Activated T-cell treated with anti-CD3 and anti-CD28 coated beads, Interleukin-2, amount 50 U/mL, for 24 hours (primary cell): ENCODE measurements around the gene BCL2L1.
A peak's percentile ranks its signal among the peaks of the same experiment; 100 is the strongest.

ENCODE experiments used
- DNase-seq: peaks from one replicate; pipeline ENCODE4 v3.0.0-alpha.2; 2020
- H3K27ac Mint-ChIP-seq: 2 replicates; pipeline ENCODE4 v1.8.0; 2020; ENCODE audit warnings: mild to moderate bottlenecking, mixed read lengths
- H3K27me3 Mint-ChIP-seq: 2 replicates; pipeline ENCODE4 v1.8.0; 2020; ENCODE audit warnings: mixed read lengths
- H3K36me3 Mint-ChIP-seq: 2 replicates; pipeline ENCODE4 v1.8.0; 2020; ENCODE audit warnings: low read depth, mixed read lengths
- H3K4me1 Mint-ChIP-seq: 2 replicates; pipeline ENCODE4 v1.8.0; 2020; ENCODE audit warnings: low read depth, mixed read lengths
- H3K4me3 Mint-ChIP-seq: 2 replicates; pipeline ENCODE4 v1.8.0; 2020; ENCODE audit warnings: mild to moderate bottlenecking, moderate library complexity, mixed read lengths
- H3K9me3 Mint-ChIP-seq: 2 replicates; pipeline ENCODE4 v1.8.0; 2020; ENCODE audit warnings: mixed read lengths

BCL2L1 gene

GRCh38 chr20:31746068-31746878 lies 23.6 kb upstream of the BCL2L1 start:
- peaks cover 62% of the 10 kb centered on the region for H3K36me3 Mint-ChIP-seq
- H3K4me1 Mint-ChIP-seq: peaks cover 8% of the 10 kb centered on the region
- no peaks in the 10 kb centered on the region for H3K9me3 Mint-ChIP-seq
- no peak overlapping the region for H3K27ac Mint-ChIP-seq
- no peaks in the 10 kb centered on the region for H3K27me3 Mint-ChIP-seq
- no peak for DNase-seq
- H3K4me3 Mint-ChIP-seq: no peak overlapping the region

- H3K4me1 Mint-ChIP-seq: peaks cover 3% of the 10 kb centered on the region
- no peaks in the 10 kb centered on the region for H3K27me3 Mint-ChIP-seq
- H3K4me3 Mint-ChIP-seq: no peak overlapping the region
- H3K36me3 Mint-ChIP-seq: peaks cover 33% of the 10 kb centered on the region
- DNase-seq: no peak
- no peak overlapping the region for H3K27ac Mint-ChIP-seq
- H3K9me3 Mint-ChIP-seq: no peaks in the 10 kb centered on the region
Observed at GRCh38 chr20:31740656-31741323, 18.1 kb upstream of the BCL2L1 start.

DNA sequence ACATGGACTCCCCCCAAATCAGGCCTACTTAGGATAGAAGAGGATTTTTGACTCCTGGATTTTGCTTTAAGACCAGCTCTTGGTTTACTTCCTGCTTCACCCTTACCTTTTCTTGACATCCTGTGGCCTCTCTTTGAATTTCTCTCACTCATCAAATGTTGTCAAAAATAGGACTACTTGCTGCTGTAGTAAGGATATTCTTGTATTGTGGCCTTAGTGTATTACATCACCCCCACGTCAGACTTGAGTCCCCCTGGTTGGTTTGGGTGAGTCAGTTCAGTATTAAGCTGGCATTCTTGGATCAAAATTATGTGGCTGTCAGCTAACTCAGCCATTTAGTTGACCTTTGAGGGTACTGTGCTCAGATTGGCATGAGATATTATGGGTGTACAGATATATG lies 17.5 kb upstream of the BCL2L1 start:
- Mint-ChIP-seq H3K27ac (no peak overlapping the region), H3K4me3 (no peak overlapping the region), H3K36me3 (peaks cover 27% of the 10 kb centered on the region), H3K4me1 (peaks cover 3% of the 10 kb centered on the region), H3K9me3 (no peaks in the 10 kb centered on the region), H3K27me3 (no peaks in the 10 kb centered on the region)
- no peak for DNase-seq

- no peak for DNase-seq
- Mint-ChIP-seq H3K9me3 (no peaks in the 10 kb centered on the region), H3K27ac (no peak overlapping the region), H3K4me3 (no peak overlapping the region), H3K4me1 (peaks cover 3% of the 10 kb centered on the region), H3K27me3 (no peaks in the 10 kb centered on the region), H3K36me3 (peaks cover 21% of the 10 kb centered on the region)
Observed at GRCh38 chr20:31739550-31739977, 16.9 kb upstream of the BCL2L1 start.

- peak; percentile 85 for DNase-seq
- Mint-ChIP-seq H3K9me3 (no peaks in the 10 kb centered on the region), H3K4me3 (no peak within 1 kb of the TSS), H3K27me3 (no peaks in the 10 kb centered on the region), H3K36me3 (peaks cover 16% of the 10 kb centered on the region), H3K27ac (no peak within 1 kb of the TSS), H3K4me1 (peaks cover 3% of the 10 kb centered on the region)
Observed at GRCh38 chr20:31738729-31739549, 16.3 kb upstream of the BCL2L1 start, which contains the start of gene TPX2. TPX2 (plus strand) TSS chr20:31739290; CDS start chr20:31757477, 18,187 bp downstream.

GRCh38 chr20:31731321-31731717 lies 8.7 kb upstream of the BCL2L1 start:
- no peaks in the 10 kb centered on the region for H3K36me3 Mint-ChIP-seq
- no peak overlapping the region for H3K27ac Mint-ChIP-seq
- no peak overlapping the region for H3K4me3 Mint-ChIP-seq
- H3K4me1 Mint-ChIP-seq: peaks cover 8% of the 10 kb centered on the region
- H3K9me3 Mint-ChIP-seq: no peaks in the 10 kb centered on the region
- no peak for DNase-seq
- no peaks in the 10 kb centered on the region for H3K27me3 Mint-ChIP-seq

- Mint-ChIP-seq H3K9me3 (no peaks in the 10 kb centered on the region), H3K36me3 (peaks cover 46% of the 10 kb centered on the region), H3K27me3 (no peaks in the 10 kb centered on the region), H3K4me3 (peak overlapping the region; percentile 93), H3K27ac (peak overlapping the region; percentile 98), H3K4me1 (peaks cover 14% of the 10 kb centered on the region)
- DNase-seq: peak; percentile 99
Observed at GRCh38 chr20:31723319-31724078, 831 bp upstream of the BCL2L1 start.

- Mint-ChIP-seq H3K27me3 (no peaks in the 10 kb centered on the region), H3K4me1 (peaks cover 14% of the 10 kb centered on the region), H3K9me3 (no peaks in the 10 kb centered on the region), H3K4me3 (peak overlapping the region; percentile 93), H3K27ac (peak overlapping the region; percentile 98), H3K36me3 (peaks cover 51% of the 10 kb centered on the region)
- no peak for DNase-seq
Observed at GRCh38 chr20:31723069-31723318, 326 bp upstream of the BCL2L1 start.

DNA sequence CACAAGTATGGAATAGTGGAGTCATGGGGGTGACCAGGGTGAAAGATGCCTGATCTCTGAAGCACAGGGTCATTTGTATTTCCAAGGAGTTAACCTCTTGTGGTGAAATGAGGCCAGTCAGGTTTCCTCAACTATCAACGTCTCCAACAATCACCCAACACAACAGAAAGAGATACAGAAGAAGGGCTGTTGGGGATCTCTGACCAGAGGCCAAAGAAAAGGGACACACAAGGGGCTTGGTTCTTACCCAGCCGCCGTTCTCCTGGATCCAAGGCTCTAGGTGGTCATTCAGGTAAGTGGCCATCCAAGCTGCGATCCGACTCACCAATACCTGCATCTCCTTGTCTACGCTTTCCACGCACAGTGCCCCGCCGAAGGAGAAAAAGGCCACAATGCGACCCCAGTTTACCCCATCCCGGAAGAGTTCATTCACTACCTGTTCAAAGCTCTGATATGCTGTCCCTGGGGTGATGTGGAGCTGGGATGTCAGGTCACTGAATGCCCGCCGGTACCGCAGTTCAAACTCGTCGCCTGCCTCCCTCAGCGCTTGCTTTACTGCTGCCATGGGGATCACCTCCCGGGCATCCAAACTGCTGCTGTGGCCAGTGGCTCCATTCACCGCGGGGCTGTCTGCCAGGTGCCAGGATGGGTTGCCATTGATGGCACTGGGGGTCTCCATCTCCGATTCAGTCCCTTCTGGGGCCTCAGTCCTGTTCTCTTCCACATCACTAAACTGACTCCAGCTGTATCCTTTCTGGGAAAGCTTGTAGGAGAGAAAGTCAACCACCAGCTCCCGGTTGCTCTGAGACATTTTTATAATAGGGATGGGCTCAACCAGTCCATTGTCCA lies 1.0 kb downstream of the BCL2L1 start:
- Mint-ChIP-seq H3K36me3 (peaks cover 65% of the 10 kb centered on the region), H3K4me1 (peaks cover 18% of the 10 kb centered on the region), H3K27me3 (no peaks in the 10 kb centered on the region), H3K9me3 (no peaks in the 10 kb centered on the region), H3K27ac (peak overlapping the region; percentile 98), H3K4me3 (peak overlapping the region; percentile 93)
- peak; percentile 52 for DNase-seq

- Mint-ChIP-seq H3K4me1 (peaks cover 27% of the 10 kb centered on the region), H3K27ac (peak overlapping the region; percentile 98), H3K9me3 (no peaks in the 10 kb centered on the region), H3K27me3 (no peaks in the 10 kb centered on the region), H3K36me3 (peaks cover 74% of the 10 kb centered on the region), H3K4me3 (peak overlapping the region; percentile 93)
- peak; percentile 56 for DNase-seq
Observed at GRCh38 chr20:31720486-31721407, 1.9 kb downstream of the BCL2L1 start.

DNA sequence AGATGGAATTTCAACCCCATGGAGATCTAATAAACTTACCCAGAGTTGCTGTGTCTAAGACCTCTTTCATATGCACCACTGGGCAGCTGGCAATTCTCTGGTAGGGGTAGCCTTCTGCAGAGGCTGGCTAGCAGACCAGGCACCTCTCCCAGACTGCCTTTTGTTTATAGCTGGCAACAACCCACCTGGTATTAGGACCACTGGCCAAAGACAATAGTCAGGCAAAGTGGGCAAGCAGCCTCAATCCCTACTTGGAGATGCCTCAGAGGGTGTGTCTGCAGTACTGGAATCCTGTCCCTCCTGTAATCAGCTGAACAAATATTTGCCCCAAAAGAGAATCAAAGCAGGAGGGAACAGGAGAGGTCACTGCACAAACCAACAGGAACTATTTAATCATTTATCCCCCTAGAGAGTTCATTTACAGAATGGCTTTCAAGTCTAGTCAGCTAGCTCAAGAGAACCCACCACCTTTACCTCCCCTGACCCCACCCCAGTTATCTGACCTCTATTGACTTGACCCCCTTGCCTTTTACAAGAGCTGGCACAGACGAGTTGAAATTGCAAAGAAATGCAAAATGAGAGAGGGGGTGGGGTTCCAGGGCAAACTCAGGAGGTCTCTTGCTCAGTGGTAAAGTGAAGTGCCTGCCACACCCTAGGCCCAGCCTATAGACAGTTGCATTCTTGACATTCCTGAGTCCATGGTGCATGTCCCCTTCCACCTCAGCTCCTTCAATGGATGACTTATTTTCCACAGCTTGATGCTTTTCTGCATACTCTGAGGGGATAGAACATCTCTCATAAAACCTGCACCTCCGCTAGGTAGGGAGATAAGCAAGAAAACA lies 2.8 kb downstream of the BCL2L1 start:
- peaks cover 35% of the 10 kb centered on the region for H3K4me1 Mint-ChIP-seq
- peak overlapping the region; percentile 98 for H3K27ac Mint-ChIP-seq
- H3K4me3 Mint-ChIP-seq: peak overlapping the region; percentile 93
- peaks cover 82% of the 10 kb centered on the region for H3K36me3 Mint-ChIP-seq
- H3K27me3 Mint-ChIP-seq: no peaks in the 10 kb centered on the region
- no peak for DNase-seq
- H3K9me3 Mint-ChIP-seq: no peaks in the 10 kb centered on the region
